ENCODE results near the gene ZCCHC14.

DNA sequence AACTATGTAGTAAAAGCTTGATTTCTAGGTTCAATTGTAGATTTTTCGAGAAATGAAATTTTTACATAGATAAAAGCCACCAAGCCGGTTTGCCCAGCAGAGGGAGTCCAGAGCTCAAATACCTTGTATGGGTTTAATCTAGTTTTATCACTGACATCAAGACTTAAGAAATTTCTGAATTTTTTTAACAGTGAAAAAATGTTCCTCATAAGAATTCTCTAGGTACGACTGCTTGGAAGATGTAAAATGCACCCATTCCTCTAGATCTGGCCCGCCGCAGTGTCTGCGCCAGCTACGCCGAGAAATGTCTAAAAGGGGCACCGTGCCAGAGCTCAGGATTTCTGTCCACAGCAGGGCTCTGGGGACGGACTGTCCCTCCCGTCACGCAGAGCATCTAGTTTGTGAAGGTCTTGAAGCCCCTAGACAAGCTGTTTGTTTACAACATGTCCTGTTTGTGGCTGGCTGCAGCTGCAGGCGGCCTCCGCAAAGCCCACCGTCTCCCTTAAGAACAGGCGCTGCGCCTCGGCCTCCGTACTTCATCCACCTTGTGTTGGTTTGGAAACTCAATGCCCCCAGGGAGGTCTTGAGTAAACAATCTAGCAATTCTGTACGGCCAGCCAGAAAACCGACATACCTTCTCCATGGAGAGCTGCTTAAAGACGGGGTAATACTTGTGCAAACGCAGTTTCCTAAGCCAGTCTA lies 75.8 kb downstream of the ZCCHC14 start:
- TF ChIP-seq, protein P1, sequence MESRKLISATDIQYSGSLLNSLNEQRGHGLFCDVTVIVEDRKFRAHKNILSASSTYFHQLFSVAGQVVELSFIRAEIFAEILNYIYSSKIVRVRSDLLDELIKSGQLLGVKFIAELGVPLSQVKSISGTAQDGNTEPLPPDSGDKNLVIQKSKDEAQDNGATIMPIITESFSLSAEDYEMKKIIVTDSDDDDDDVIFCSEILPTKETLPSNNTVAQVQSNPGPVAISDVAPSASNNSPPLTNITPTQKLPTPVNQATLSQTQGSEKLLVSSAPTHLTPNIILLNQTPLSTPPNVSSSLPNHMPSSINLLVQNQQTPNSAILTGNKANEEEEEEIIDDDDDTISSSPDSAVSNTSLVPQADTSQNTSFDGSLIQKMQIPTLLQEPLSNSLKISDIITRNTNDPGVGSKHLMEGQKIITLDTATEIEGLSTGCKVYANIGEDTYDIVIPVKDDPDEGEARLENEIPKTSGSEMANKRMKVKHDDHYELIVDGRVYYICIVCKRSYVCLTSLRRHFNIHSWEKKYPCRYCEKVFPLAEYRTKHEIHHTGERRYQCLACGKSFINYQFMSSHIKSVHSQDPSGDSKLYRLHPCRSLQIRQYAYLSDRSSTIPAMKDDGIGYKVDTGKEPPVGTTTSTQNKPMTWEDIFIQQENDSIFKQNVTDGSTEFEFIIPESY (IDR thresholded peaks at IDR 0.05), result no peak
- TF ChIP-seq, protein P2, sequence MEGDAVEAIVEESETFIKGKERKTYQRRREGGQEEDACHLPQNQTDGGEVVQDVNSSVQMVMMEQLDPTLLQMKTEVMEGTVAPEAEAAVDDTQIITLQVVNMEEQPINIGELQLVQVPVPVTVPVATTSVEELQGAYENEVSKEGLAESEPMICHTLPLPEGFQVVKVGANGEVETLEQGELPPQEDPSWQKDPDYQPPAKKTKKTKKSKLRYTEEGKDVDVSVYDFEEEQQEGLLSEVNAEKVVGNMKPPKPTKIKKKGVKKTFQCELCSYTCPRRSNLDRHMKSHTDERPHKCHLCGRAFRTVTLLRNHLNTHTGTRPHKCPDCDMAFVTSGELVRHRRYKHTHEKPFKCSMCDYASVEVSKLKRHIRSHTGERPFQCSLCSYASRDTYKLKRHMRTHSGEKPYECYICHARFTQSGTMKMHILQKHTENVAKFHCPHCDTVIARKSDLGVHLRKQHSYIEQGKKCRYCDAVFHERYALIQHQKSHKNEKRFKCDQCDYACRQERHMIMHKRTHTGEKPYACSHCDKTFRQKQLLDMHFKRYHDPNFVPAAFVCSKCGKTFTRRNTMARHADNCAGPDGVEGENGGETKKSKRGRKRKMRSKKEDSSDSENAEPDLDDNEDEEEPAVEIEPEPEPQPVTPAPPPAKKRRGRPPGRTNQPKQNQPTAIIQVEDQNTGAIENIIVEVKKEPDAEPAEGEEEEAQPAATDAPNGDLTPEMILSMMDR (IDR thresholded peaks at IDR 0.05 in 2 of 3, conservative IDR thresholded peaks at IDR 0.05 in 1 of 3; ENCODE audit: control insufficient read depth in 2 of 3, extremely low read depth in 1 of 3, insufficient read depth in 1 of 3, low read depth in 3 of 3, low read length in 3 of 3), result peak; percentile 12 to 36 (median 30); a peak in 3 of 6 replicates
- TF ChIP-seq TAF1 (IDR thresholded peaks at IDR 0.05; ENCODE audit: borderline replicate concordance, low read depth, low read length) (no peak), CEBPB (IDR thresholded peaks at IDR 0.05; ENCODE audit: borderline replicate concordance in 1 of 2, low read depth in 2 of 2, low read length in 2 of 2) (no peak), HCFC1 (IDR thresholded peaks at IDR 0.05; ENCODE audit: low read length) (no peak), TARDBP (IDR thresholded peaks at IDR 0.05; ENCODE audit: borderline replicate concordance) (no peak)
- TF ChIP-seq, protein P3, sequence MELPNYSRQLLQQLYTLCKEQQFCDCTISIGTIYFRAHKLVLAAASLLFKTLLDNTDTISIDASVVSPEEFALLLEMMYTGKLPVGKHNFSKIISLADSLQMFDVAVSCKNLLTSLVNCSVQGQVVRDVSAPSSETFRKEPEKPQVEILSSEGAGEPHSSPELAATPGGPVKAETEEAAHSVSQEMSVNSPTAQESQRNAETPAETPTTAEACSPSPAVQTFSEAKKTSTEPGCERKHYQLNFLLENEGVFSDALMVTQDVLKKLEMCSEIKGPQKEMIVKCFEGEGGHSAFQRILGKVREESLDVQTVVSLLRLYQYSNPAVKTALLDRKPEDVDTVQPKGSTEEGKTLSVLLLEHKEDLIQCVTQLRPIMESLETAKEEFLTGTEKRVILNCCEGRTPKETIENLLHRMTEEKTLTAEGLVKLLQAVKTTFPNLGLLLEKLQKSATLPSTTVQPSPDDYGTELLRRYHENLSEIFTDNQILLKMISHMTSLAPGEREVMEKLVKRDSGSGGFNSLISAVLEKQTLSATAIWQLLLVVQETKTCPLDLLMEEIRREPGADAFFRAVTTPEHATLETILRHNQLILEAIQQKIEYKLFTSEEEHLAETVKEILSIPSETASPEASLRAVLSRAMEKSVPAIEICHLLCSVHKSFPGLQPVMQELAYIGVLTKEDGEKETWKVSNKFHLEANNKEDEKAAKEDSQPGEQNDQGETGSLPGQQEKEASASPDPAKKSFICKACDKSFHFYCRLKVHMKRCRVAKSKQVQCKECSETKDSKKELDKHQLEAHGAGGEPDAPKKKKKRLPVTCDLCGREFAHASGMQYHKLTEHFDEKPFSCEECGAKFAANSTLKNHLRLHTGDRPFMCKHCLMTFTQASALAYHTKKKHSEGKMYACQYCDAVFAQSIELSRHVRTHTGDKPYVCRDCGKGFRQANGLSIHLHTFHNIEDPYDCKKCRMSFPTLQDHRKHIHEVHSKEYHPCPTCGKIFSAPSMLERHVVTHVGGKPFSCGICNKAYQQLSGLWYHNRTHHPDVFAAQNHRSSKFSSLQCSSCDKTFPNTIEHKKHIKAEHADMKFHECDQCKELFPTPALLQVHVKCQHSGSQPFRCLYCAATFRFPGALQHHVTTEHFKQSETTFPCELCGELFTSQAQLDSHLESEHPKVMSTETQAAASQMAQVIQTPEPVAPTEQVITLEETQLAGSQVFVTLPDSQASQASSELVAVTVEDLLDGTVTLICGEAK (IDR thresholded peaks at IDR 0.05; ENCODE audit: borderline replicate concordance), result no peak
- TF ChIP-seq, protein P4, sequence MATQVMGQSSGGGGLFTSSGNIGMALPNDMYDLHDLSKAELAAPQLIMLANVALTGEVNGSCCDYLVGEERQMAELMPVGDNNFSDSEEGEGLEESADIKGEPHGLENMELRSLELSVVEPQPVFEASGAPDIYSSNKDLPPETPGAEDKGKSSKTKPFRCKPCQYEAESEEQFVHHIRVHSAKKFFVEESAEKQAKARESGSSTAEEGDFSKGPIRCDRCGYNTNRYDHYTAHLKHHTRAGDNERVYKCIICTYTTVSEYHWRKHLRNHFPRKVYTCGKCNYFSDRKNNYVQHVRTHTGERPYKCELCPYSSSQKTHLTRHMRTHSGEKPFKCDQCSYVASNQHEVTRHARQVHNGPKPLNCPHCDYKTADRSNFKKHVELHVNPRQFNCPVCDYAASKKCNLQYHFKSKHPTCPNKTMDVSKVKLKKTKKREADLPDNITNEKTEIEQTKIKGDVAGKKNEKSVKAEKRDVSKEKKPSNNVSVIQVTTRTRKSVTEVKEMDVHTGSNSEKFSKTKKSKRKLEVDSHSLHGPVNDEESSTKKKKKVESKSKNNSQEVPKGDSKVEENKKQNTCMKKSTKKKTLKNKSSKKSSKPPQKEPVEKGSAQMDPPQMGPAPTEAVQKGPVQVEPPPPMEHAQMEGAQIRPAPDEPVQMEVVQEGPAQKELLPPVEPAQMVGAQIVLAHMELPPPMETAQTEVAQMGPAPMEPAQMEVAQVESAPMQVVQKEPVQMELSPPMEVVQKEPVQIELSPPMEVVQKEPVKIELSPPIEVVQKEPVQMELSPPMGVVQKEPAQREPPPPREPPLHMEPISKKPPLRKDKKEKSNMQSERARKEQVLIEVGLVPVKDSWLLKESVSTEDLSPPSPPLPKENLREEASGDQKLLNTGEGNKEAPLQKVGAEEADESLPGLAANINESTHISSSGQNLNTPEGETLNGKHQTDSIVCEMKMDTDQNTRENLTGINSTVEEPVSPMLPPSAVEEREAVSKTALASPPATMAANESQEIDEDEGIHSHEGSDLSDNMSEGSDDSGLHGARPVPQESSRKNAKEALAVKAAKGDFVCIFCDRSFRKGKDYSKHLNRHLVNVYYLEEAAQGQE (IDR thresholded peaks at IDR 0.05; ENCODE audit: low read depth, low read length), result no peak
